Stomach (tissue), 9 donors: ENCODE results near the gene GPR183. TPM values are rescaled to one million over a fixed set of nuclear protein-coding genes. Genes with fewer than 3 reads are reported as not detected.

Source experiments
- DNase-seq, 2 donors: peaks; one replicate each; pipeline versions ENCODE4 v3.0.0 to v3.0.0-alpha.2; 2013 to 2019
- H3K27ac ChIP-seq, 5 donors: fragments of 200-600 bp in 4 of 5; sonication (generic) in 4 of 5; one replicate each; pipeline ENCODE4 v1.5.1; 2013 to 2019; ENCODE audit warnings: mild to moderate bottlenecking in 1 of 5, moderate library complexity in 1 of 5
- H3K27me3 ChIP-seq, 3 donors: fragments of 200-600 bp; sonication (generic); one replicate each; pipeline ENCODE4 v1.5.1; 2017 to 2019; ENCODE audit warnings: mixed run types in 1 of 3
- H3K36me3 ChIP-seq, 4 donors: fragments of 200-600 bp; sonication (generic); 1 replicate in 3 of 4; 2 replicates in 1 of 4; pipeline ENCODE4 v1.5.1; 2016 to 2019
- H3K4me1 ChIP-seq, 4 donors: fragments of 200-600 bp; sonication (generic); one replicate each; pipeline ENCODE4 v1.5.1; 2016 to 2019
- H3K4me3 ChIP-seq, 4 donors: fragments of 200-600 bp; sonication (generic) in 3 of 4; one replicate each; pipeline ENCODE4 v1.5.1; 2016 to 2019; ENCODE audit warnings: mild to moderate bottlenecking in 1 of 4
- H3K9me3 ChIP-seq, 4 donors: fragments of 200-600 bp; sonication (generic); one replicate each; pipeline ENCODE4 v1.5.1; 2016 to 2019
- CTCF ChIP-seq, 7 experiments: fragments of 450-650 bp in 4 of 7; fragments of 200-600 bp in 3 of 7; sonication (generic) in 3 of 7; IDR thresholded peaks; one replicate each; pipeline ENCODE4 v1.5.1; 2016 to 2019; ENCODE audit warnings: antibody characterized with exemption in 7 of 7, control low read depth in 2 of 7, mild to moderate bottlenecking in 1 of 7
- EP300 ChIP-seq: sonication (generic); formaldehyde crosslinking; IDR thresholded peaks from one replicate; pipeline ENCODE4 v1.6.1; 2017; ENCODE audit warnings: antibody characterized with exemption
- POLR2A ChIP-seq, 4 donors: fragments of 450-650 bp; IDR thresholded peaks; one replicate each; pipeline ENCODE4 v1.6.1; 2016; ENCODE audit warnings: antibody characterized with exemption in 4 of 4, control low read depth in 2 of 4, mild to moderate bottlenecking in 1 of 4, moderate library complexity in 1 of 4
- POLR2AphosphoS5 ChIP-seq, 3 donors: sonication (generic); formaldehyde crosslinking; IDR thresholded peaks; one replicate each; pipeline ENCODE4 v1.6.1; 2016; ENCODE audit warnings: antibody characterized with exemption in 3 of 3
- WGBS, 5 donors: extraction: QIAGEN DNeasy Blood & Tissue Kit in 3 of 5; methylation state at CpG; one replicate each; pipeline versions ENCODE4 v1.1.5 to v1.1.7; 2013 to 2018; 5-methylcytosine and 5-hydroxymethylcytosine counted together
- intact Hi-C: fragments of 100-400 bp; cut with DNase I; formaldehyde crosslinking; loops from one replicate; pipeline ENCODE4 v1.15.1; 2023; ENCODE audit warnings: low total_unique reads
- polyA plus RNA-seq, 3 donors: library from polyadenylated mRNA; stranded (reverse); fragments of 200-250 nt; gene quantifications; one replicate each; pipeline ENCODE4 v1.2.3, GENCODE V29; 2013
- total RNA-seq, 5 donors: library from RNA; depleted of rRNA; stranded (reverse); fragments of >200 nt; gene quantifications; one replicate each; pipeline versions ENCODE4 v1.1.0 to v1.2.3, GENCODE V29; 2014 to 2016
- donor health status: healthy with polysubstance abuse.
- donor health status: Bipolar disorder and iron deficiency.
- donor health status: healthy.

Gene GPR183
- total and polyA plus RNA-seq, 8 donors = 0.58 to 24.4 (median 9.6) TPM

GRCh38 chr13:99332456-99332855 is 25.3 kb upstream of the GPR183 start:
- H3K4me1 ChIP-seq = no peaks in the 10 kb centered on the region
- H3K36me3 ChIP-seq = peaks cover 0 to 19% (median 17%) of the 10 kb centered on the region in 4 donors
- WGBS, 5 donors = 76 to 88% (median 83%) methylated on average over 9 of the region's 9 CpGs
- intact Hi-C loops = no loop called here
- no peak overlapping the region for H3K4me3 ChIP-seq
- H3K27me3 ChIP-seq = no peaks in the 10 kb centered on the region
- H3K9me3 ChIP-seq = no peaks in the 10 kb centered on the region
- TF ChIP-seq POLR2AphosphoS5 (IDR thresholded peaks at IDR 0.05) = no peak
- TF ChIP-seq POLR2A (IDR thresholded peaks at IDR 0.05) = no peak
- TF ChIP-seq EP300 = no peak
- no peak for TF ChIP-seq CTCF (IDR thresholded peaks at IDR 0.05)
- H3K27ac ChIP-seq = no peak overlapping the region
- DNase-seq = no peak

GRCh38 chr13:99331881-99332293 is 24.7 kb upstream of the GPR183 start:
- TF ChIP-seq POLR2AphosphoS5 (IDR thresholded peaks at IDR 0.05) (no peak), EP300 (no peak), POLR2A (IDR thresholded peaks at IDR 0.05) (no peak), CTCF (IDR thresholded peaks at IDR 0.05) (no peak)
- intact Hi-C loops = no loop called here
- WGBS, 5 donors = 68 to 83% (median 76%) methylated on average over 5 of the region's 5 CpGs

GRCh38 chr13:99330942-99331341 is 23.7 kb upstream of the GPR183 start:
- peaks cover 0 to 19% (median 18%) of the 10 kb centered on the region in 4 donors for H3K36me3 ChIP-seq
- TF ChIP-seq POLR2AphosphoS5 (IDR thresholded peaks at IDR 0.05) (no peak), EP300 (no peak), POLR2A (IDR thresholded peaks at IDR 0.05) (no peak), CTCF (IDR thresholded peaks at IDR 0.05) (no peak)
- no peaks in the 10 kb centered on the region for H3K4me1 ChIP-seq
- no peaks in the 10 kb centered on the region for H3K9me3 ChIP-seq
- no peak overlapping the region for H3K27ac ChIP-seq
- H3K27me3 ChIP-seq = no peaks in the 10 kb centered on the region
- WGBS, 5 donors = 60 to 77% (median 69%) methylated on average over 6 of the region's 6 CpGs
- intact Hi-C loops = no loop called here
- DNase-seq = no peak
- no peak overlapping the region for H3K4me3 ChIP-seq

More at GRCh38 chr13:99331881-99332293, 24.7 kb upstream of the GPR183 start:
- peaks cover 0 to 19% (median 18%) of the 10 kb centered on the region in 4 donors for H3K36me3 ChIP-seq
- H3K4me1 ChIP-seq = no peaks in the 10 kb centered on the region
- no peak overlapping the region for H3K27ac ChIP-seq
- H3K27me3 ChIP-seq = no peaks in the 10 kb centered on the region
- no peak overlapping the region for H3K4me3 ChIP-seq
- H3K9me3 ChIP-seq = no peaks in the 10 kb centered on the region
- no peak for DNase-seq

- H3K27me3 ChIP-seq = no peaks in the 10 kb centered on the region
- H3K36me3 ChIP-seq = peaks cover 0 to 20% (median 11%) of the 10 kb centered on the region in 4 donors
- H3K4me1 ChIP-seq = no peaks in the 10 kb centered on the region
- TF ChIP-seq CTCF (IDR thresholded peaks at IDR 0.05) (no peak), EP300 (no peak), POLR2AphosphoS5 (IDR thresholded peaks at IDR 0.05) (no peak)
- H3K9me3 ChIP-seq = no peaks in the 10 kb centered on the region
- WGBS, 5 donors = 45 to 96% (median 91%) methylated on average over 1 of the region's 1 CpG
- intact Hi-C loops = no loop called here
- DNase-seq = peak in 1 of 2 donors; percentile 49
- no peak overlapping the region for H3K27ac ChIP-seq
- H3K4me3 ChIP-seq = no peak overlapping the region
Observed at GRCh38 chr13:99329477-99329876, 22.3 kb upstream of the GPR183 start.
